GM13977 (cell line): ENCODE results near the gene WNT2.

ENCODE experiments used
- DNase-seq: peaks from one replicate; pipeline ENCODE4 v3.0.0; 2012; ENCODE audit warnings: low spot score
- CTCF ChIP-seq: IDR thresholded peaks from 2 replicates; pipeline ENCODE4 v1.5.1; 2012; ENCODE audit warnings: mild to moderate bottlenecking, control low read depth; ENCODE audit not compliant: insufficient read depth; ENCODE audit errors: extremely low read depth, missing control alignments
- in situ Hi-C: fragments of 300-500 bp; cut with MboI; formaldehyde crosslinking; loops from one replicate; pipeline ENCODE4 v1.12.0; 2022; ENCODE audit warnings: low sequenced_read_pairs, low pct_unique_long_range_greater_than_20kb, mixed read lengths, inconsistent platforms; ENCODE audit not compliant: unreplicated experiment

WNT2 gene

GRCh38 chr7:117325836-117326235 is 3.0 kb upstream of the WNT2 start:
- DNase-seq = no peak
- no peak for TF ChIP-seq CTCF
- in situ Hi-C loops = no loop called here

- DNase-seq = no peak
- in situ Hi-C loops = no loop called here
- no peak for TF ChIP-seq CTCF
Measured at GRCh38 chr7:117324960-117325359, 2.1 kb upstream of the WNT2 start.

GRCh38 chr7:117323851-117324711 is 1.2 kb upstream of the WNT2 start:
- DNase-seq = peak; percentile 55
- in situ Hi-C loops = no loop called here
- no peak for TF ChIP-seq CTCF

GRCh38 chr7:117323305-117323850 is 520 bp upstream of the WNT2 start:
- TF ChIP-seq CTCF = no peak
- peak; percentile 38 for DNase-seq
- in situ Hi-C loops = no loop called here

- no peak for DNase-seq
- TF ChIP-seq CTCF = no peak
- in situ Hi-C loops = no loop called here
Measured at GRCh38 chr7:117320523-117320922, 2.3 kb downstream of the WNT2 start.

GRCh38 chr7:117319181-117319580 is 3.7 kb downstream of the WNT2 start:
- in situ Hi-C loops = no loop called here
- no peak for TF ChIP-seq CTCF
- no peak for DNase-seq
